DOHH2 (cell line): ENCODE data around the gene RBMS3.
"Not testable (repeated sequence)": the region's sequence is repeated elsewhere in the genome, so short reads cannot be mapped to it uniquely, and the experiment has no call there.

Source experiments
- H3F3A ChIP-seq: fragments of 200-600 bp; sonication (generic), shearing (Covaris generic); 2 replicates; pipeline ENCODE4 v1.6.0; 2016; ENCODE audit warnings: antibody characterized with exemption, mild to moderate bottlenecking; ENCODE audit not compliant: control insufficient read depth, insufficient read depth
- H3K27ac ChIP-seq: fragments of 200-600 bp; sonication (generic); 2 replicates; pipeline ENCODE4 v1.5.1; 2014; ENCODE audit warnings: low read depth, mild to moderate bottlenecking, low read length, moderate library complexity
- H3K27me3 ChIP-seq: fragments of 200-600 bp; sonication (generic); 2 replicates; pipeline ENCODE4 v1.6.1; 2014; ENCODE audit warnings: mild to moderate bottlenecking, low read length, mixed read lengths; ENCODE audit not compliant: control insufficient read depth
- H3K36me3 ChIP-seq: fragments of 200-600 bp; sonication (generic); 2 replicates; pipeline ENCODE4 v1.6.1; 2014; ENCODE audit warnings: mild to moderate bottlenecking, low read length, moderate library complexity, mixed read lengths; ENCODE audit not compliant: control insufficient read depth
- H3K4me1 ChIP-seq: fragments of 200-600 bp; sonication (generic); 2 replicates; pipeline ENCODE4 v1.6.1; 2014; ENCODE audit warnings: mild to moderate bottlenecking, low read length, mixed read lengths; ENCODE audit not compliant: control insufficient read depth
- H3K4me2 ChIP-seq: fragments of 200-600 bp; sonication (generic); 2 replicates; pipeline ENCODE4 v1.6.0; 2014; ENCODE audit warnings: mild to moderate bottlenecking, low read length, moderate library complexity
- H3K4me3 ChIP-seq: fragments of 200-600 bp; sonication (generic); 2 replicates; pipeline ENCODE4 v1.5.1; 2014; ENCODE audit warnings: mild to moderate bottlenecking, low read length, mixed read lengths
- H3K79me2 ChIP-seq: fragments of 200-600 bp; sonication (generic); 2 replicates; pipeline ENCODE4 v1.6.1; 2014; ENCODE audit warnings: mild to moderate bottlenecking, low read length, mixed read lengths; ENCODE audit not compliant: control insufficient read depth
- H3K9me2 ChIP-seq: fragments of 200-600 bp; sonication (generic); replicated peaks from 2 replicates; pipeline ENCODE4 v1.6.1; 2014; ENCODE audit warnings: mild to moderate bottlenecking, low read length, mixed read lengths; ENCODE audit not compliant: control insufficient read depth
- H3K9me3 ChIP-seq: fragments of 200-600 bp; sonication (generic); 2 replicates; pipeline ENCODE4 v1.6.1; 2014; ENCODE audit warnings: antibody characterized with exemption, low read length, mixed read lengths; ENCODE audit not compliant: control insufficient read depth, insufficient read depth
- H4K20me1 ChIP-seq: fragments of 200-600 bp; sonication (generic); 2 replicates; pipeline ENCODE4 v1.6.0; 2014; ENCODE audit warnings: low read depth, mild to moderate bottlenecking, antibody characterized with exemption, low read length, moderate library complexity; ENCODE audit not compliant: control insufficient read depth, insufficient read depth
- EZH2phosphoT487 ChIP-seq: fragments of 200-600 bp; sonication (generic); IDR thresholded peaks from 2 replicates; pipeline ENCODE4 v1.6.1; 2017; ENCODE audit warnings: borderline replicate concordance, mild to moderate bottlenecking, antibody characterized with exemption, low read length, moderate library complexity, mixed read lengths
- TF ChIP-seq, protein P1 (sequence below): fragments of 200-600 bp; sonication (generic); IDR thresholded peaks from one replicate; pipeline ENCODE4 v1.5.1; 2014; ENCODE audit warnings: antibody characterized with exemption, mild to moderate bottlenecking, low read depth, low read length; ENCODE audit not compliant: poor library complexity, severe bottlenecking

RBMS3 gene

GRCh38 chr3:29319798-29320197 lies 38.9 kb downstream of the RBMS3 start:
- Histone ChIP-seq H4K20me1 (no peaks in the 10 kb centered on the region), H3K27me3 (no peaks in the 10 kb centered on the region), H3K27ac (no peak overlapping the region), H3F3A (no peaks in the 10 kb centered on the region), H3K36me3 (no peaks in the 10 kb centered on the region), H3K9me3 (no peaks in the 10 kb centered on the region), H3K9me2 (no peaks in the 10 kb centered on the region), H3K4me2 (peak overlapping the region; percentile 37), H3K4me3 (peak overlapping the region; percentile 14; the same call in 1 of the 2 replicates), H3K4me1 (peaks cover 37% of the 10 kb centered on the region), H3K79me2 (no peaks in the 10 kb centered on the region)
- TF ChIP-seq, protein P1, sequence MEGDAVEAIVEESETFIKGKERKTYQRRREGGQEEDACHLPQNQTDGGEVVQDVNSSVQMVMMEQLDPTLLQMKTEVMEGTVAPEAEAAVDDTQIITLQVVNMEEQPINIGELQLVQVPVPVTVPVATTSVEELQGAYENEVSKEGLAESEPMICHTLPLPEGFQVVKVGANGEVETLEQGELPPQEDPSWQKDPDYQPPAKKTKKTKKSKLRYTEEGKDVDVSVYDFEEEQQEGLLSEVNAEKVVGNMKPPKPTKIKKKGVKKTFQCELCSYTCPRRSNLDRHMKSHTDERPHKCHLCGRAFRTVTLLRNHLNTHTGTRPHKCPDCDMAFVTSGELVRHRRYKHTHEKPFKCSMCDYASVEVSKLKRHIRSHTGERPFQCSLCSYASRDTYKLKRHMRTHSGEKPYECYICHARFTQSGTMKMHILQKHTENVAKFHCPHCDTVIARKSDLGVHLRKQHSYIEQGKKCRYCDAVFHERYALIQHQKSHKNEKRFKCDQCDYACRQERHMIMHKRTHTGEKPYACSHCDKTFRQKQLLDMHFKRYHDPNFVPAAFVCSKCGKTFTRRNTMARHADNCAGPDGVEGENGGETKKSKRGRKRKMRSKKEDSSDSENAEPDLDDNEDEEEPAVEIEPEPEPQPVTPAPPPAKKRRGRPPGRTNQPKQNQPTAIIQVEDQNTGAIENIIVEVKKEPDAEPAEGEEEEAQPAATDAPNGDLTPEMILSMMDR, result no peak
- no peak for TF ChIP-seq EZH2phosphoT487

DNA sequence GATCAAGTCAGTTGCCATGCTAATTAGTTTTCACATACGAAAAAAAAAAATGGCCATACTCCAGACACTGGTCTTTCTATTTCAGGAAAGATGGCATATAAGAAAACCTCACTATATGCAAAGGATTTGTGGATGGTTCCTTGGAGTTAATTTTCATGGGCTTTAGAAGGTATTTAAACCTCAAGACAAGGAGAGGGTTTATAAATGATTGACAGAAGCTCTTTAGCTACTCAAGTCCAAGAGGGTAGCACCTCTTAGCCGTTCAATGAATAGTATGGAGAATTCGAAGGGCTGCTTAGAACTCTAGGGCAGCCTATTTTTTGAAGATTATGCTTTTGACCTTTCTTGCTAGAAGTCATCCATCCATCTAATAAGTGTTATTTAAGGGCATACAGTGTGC lies 41.7 kb downstream of the RBMS3 start:
- Histone ChIP-seq H3F3A (no peaks in the 10 kb centered on the region), H3K4me3 (no peak overlapping the region), H3K9me2 (no peaks in the 10 kb centered on the region), H3K36me3 (no peaks in the 10 kb centered on the region), H3K4me2 (no peak overlapping the region), H3K27me3 (no peaks in the 10 kb centered on the region), H3K4me1 (peaks cover 38% of the 10 kb centered on the region), H4K20me1 (no peaks in the 10 kb centered on the region), H3K27ac (no peak overlapping the region), H3K79me2 (no peaks in the 10 kb centered on the region), H3K9me3 (no peaks in the 10 kb centered on the region)
- no peak for TF ChIP-seq EZH2phosphoT487
- TF ChIP-seq, protein P1, result no peak

DNA sequence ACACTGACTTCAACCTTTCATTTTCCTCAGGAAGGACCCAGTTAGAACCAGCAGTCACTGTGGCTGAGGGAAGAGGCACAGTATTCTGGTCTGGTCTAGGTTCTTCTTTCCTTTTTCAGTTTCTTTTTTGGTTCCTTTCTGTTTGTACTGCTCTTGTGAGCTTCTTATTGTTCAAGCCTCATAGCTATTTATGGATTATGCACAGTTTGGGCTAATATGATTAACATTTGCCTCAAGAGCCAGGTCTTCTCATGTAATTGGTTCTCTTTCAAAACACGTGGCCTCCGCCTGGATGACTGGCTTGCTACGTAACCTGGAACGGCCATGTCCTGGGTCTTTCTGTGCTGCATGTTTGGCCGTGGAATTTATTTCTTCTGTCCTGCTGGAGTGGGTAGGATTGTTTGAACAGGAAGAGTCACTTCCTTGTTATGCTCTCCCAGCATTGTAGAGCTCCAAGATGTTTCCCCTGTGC lies 43.3 kb downstream of the RBMS3 start:
- TF ChIP-seq EZH2phosphoT487, result no peak
- TF ChIP-seq, protein P1, result no peak
- H3K4me1 ChIP-seq, result peaks cover 35% of the 10 kb centered on the region
- H3K9me2 ChIP-seq, result no peaks in the 10 kb centered on the region
- H3K9me3 ChIP-seq, result no peaks in the 10 kb centered on the region
- no peaks in the 10 kb centered on the region for H3K79me2 ChIP-seq
- H4K20me1 ChIP-seq, result no peaks in the 10 kb centered on the region
- H3K27ac ChIP-seq, result no peak overlapping the region; the same call in 1 of the 2 replicates
- no peaks in the 10 kb centered on the region for H3K27me3 ChIP-seq
- no peaks in the 10 kb centered on the region for H3F3A ChIP-seq
- no peaks in the 10 kb centered on the region for H3K36me3 ChIP-seq
- peak overlapping the region; percentile 54 for H3K4me2 ChIP-seq
- H3K4me3 ChIP-seq, result peak overlapping the region; percentile 24

DNA sequence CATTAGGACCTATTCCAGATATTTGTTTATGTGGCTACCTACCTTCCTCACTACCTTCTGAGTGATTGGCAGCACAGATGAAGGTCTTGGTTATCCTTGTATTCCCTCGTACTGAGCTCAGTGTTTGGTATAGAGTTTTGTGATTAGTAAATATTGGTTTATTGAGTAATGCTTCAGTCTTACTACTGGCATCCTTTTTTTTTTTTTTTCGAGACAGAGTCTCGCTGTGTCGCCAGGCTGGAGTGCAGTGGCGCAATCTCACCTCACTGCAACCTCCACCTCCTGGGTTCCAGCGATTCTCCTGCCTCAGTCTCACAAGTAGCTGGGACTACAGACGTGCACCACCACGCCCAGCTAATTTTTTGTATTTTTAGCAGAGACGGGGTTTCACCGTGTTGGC lies 45.7 kb downstream of the RBMS3 start:
- H3K4me3 ChIP-seq, H3K79me2 ChIP-seq, H3K4me2 ChIP-seq, H3K36me3 ChIP-seq, H3K27ac ChIP-seq, H3F3A ChIP-seq, H4K20me1 ChIP-seq, H3K9me2 ChIP-seq, H3K27me3 ChIP-seq, H3K9me3 ChIP-seq: not testable (repeated sequence)
- H3K4me1 ChIP-seq, result peaks cover 15% of the 10 kb centered on the region
